Loucy (cell line): ENCODE data around the gene CGREF1.

Experiments
- EZH2phosphoT487 ChIP-seq: fragments of 200-600 bp; IDR thresholded peaks from 2 replicates; pipeline ENCODE4 v1.6.1; 2018; ENCODE audit warnings: antibody characterized with exemption, mild to moderate bottlenecking, moderate library complexity, borderline replicate concordance
- TF ChIP-seq, protein P1 (sequence below): fragments of 200-600 bp; sonication (generic); conservative IDR thresholded peaks from 2 replicates; pipeline ENCODE4 v1.5.1; 2014; ENCODE audit warnings: mild to moderate bottlenecking, antibody characterized with exemption, low read length

DNA sequence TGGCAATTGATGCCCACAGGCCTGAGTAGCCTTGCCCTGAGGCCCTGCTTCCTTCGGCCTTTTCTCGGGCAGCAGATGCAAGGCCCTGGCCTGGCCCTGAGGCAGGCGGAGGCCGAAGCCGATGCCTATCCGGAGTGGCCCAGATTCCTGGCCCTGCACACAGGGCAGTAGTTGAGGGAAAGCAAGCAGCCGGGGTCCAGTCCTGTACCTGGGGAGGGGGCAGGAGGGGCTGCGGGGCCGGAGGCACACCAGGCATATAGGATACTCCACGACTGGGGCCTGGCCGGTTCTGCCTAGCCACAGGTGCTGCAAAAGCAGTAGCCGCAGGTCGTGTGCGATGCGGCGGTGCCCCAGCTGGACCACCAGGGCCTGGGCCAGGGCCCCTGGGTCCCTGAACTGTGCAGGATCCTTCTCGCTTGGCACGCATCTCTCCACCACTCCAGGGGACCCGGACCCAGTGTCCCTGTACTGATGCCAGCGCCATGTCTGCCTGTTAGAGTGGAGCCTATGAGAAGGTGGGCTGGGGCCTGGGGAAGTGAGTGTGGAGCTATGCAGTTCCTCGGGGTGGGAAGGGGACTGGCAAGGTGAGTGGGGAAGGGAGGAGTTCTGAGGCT, 18.5 kb upstream of the CGREF1 start:
- TF ChIP-seq, protein P1, sequence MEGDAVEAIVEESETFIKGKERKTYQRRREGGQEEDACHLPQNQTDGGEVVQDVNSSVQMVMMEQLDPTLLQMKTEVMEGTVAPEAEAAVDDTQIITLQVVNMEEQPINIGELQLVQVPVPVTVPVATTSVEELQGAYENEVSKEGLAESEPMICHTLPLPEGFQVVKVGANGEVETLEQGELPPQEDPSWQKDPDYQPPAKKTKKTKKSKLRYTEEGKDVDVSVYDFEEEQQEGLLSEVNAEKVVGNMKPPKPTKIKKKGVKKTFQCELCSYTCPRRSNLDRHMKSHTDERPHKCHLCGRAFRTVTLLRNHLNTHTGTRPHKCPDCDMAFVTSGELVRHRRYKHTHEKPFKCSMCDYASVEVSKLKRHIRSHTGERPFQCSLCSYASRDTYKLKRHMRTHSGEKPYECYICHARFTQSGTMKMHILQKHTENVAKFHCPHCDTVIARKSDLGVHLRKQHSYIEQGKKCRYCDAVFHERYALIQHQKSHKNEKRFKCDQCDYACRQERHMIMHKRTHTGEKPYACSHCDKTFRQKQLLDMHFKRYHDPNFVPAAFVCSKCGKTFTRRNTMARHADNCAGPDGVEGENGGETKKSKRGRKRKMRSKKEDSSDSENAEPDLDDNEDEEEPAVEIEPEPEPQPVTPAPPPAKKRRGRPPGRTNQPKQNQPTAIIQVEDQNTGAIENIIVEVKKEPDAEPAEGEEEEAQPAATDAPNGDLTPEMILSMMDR = no peak
- no peak for TF ChIP-seq EZH2phosphoT487
